MG63 (cell line): Measurements from ENCODE around the gene MOB3C. TPM values are rescaled to one million over a fixed set of nuclear protein-coding genes. Genes with fewer than 3 reads are reported as not detected.
A peak's percentile ranks its signal among the peaks of the same experiment; 100 is the strongest.

Source experiments
- DNase-seq: peaks from one replicate; pipeline ENCODE4 v3.0.0-alpha.2; 2020
- H3K27me3 ChIP-seq: fragments of 250-450 bp; sonication (Bioruptor Pico); 2 replicates; pipeline ENCODE4 v1.5.1; 2020; ENCODE audit warnings: mild to moderate bottlenecking, moderate library complexity
- H3K36me3 ChIP-seq: fragments of 250-450 bp; sonication (Bioruptor Pico); 2 replicates; pipeline ENCODE4 v1.5.1; 2020; ENCODE audit warnings: mild to moderate bottlenecking, moderate library complexity
- H3K4me3 ChIP-seq: fragments of 250-450 bp; sonication (Bioruptor Pico); 2 replicates; pipeline ENCODE4 v1.5.1; 2020; ENCODE audit warnings: mild to moderate bottlenecking, moderate library complexity
- H3K9me3 ChIP-seq: fragments of 250-450 bp; sonication (Bioruptor Pico); 2 replicates; pipeline ENCODE4 v1.5.1; 2020; ENCODE audit warnings: mild to moderate bottlenecking, moderate library complexity
- total RNA-seq: library from RNA; depleted of rRNA; stranded (reverse); fragments of >200 nt; shearing (Covaris generic); gene quantifications from 2 replicates; pipeline ENCODE4 v1.2.3, GENCODE V29; 2014; ENCODE audit warnings: low replicate concordance

Gene MOB3C
- total RNA-seq, 1 experiment from 2014 or later = 4.8 TPM

GRCh38 chr1:46615735-46616134 lies 876 bp downstream of the MOB3C start:
- no peaks in the 10 kb centered on the region for H3K9me3 ChIP-seq
- H3K27me3 ChIP-seq = no peaks in the 10 kb centered on the region
- no peak for DNase-seq
- H3K4me3 ChIP-seq = peak overlapping the region; percentile 76
- no peaks in the 10 kb centered on the region for H3K36me3 ChIP-seq

- Histone ChIP-seq H3K27me3 (no peaks in the 10 kb centered on the region), H3K9me3 (no peaks in the 10 kb centered on the region), H3K36me3 (no peaks in the 10 kb centered on the region), H3K4me3 (no peak overlapping the region)
- DNase-seq = no peak
These were observed 1.5 kb downstream of the MOB3C start for GRCh38 chr1:46615088-46615487.

DNA sequence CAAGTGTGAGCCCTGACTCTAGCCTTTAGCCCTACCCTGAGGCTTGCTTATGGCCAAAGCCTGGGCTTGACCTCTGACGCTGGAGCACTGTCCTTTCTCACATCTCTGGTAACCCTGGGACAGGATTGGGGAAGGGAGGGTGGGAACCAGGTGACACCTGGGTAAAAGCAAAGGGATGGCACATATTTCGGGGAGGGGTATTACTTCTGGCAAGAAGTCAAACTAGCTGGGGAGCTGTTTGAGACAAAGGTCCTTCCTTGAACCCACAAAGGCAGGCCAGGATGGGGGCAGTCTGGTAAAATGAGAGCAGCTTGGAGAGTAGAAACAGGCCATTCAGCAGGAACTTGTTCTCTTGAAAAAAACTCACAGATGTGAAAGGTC lies 2.0 kb downstream of the MOB3C start:
- Histone ChIP-seq H3K9me3 (no peaks in the 10 kb centered on the region), H3K4me3 (no peak overlapping the region), H3K27me3 (no peaks in the 10 kb centered on the region), H3K36me3 (no peaks in the 10 kb centered on the region)
- DNase-seq = no peak

DNA sequence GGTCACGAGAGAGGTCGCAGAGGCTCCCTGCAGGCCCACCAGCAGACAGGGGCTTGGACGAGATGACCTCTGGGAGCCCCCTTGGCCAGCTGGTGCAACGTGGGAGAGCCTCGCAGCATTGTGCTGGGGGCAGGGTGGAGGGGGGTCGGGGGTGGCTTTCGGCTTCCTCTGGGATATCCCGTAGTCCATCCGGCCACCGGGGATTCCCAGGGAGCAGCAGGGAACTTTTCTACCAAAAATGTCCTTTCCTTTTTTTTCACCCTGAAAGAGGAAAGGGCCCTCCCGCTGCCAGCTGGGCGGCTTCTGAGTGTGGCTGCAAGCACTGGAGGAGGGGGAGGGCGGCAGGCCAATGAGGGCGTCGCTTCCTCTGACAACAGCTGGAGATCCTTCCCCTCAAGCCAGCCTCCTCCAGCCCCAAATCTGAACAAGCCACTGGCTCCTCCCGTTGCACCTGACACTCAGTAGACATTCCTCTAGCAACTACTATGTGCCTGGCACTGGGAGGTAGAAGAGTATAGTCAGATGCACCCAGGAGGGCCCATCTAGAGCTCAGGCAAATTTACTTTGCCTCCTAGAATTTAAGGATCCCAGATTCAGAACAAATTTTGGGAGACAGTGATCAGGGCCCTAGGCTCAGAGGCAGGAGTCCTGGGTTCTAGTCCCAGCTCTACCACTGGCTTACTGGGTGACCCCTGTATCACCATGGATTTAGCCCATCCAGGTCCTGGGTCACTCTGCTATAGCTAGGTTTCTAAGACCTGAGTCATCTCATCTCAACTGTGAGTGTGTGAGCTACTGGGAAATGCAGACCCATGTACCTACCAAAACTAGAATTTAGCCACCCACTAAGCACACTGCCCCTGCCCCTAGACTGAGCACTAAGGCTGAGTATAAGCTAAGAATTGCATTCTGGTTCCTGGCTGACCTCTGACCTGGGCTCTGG lies 2.7 kb downstream of the MOB3C start:
- Histone ChIP-seq H3K4me3 (no peak overlapping the region), H3K27me3 (no peaks in the 10 kb centered on the region), H3K9me3 (no peaks in the 10 kb centered on the region), H3K36me3 (no peaks in the 10 kb centered on the region)
- peak; percentile 69 for DNase-seq

GRCh38 chr1:46612937-46613660 lies 3.5 kb downstream of the MOB3C start:
- DNase-seq = no peak
- Histone ChIP-seq H3K9me3 (no peaks in the 10 kb centered on the region), H3K36me3 (no peaks in the 10 kb centered on the region; the same call in 1 of the 2 replicates), H3K4me3 (no peak overlapping the region), H3K27me3 (no peaks in the 10 kb centered on the region)

- no peak for DNase-seq
- Histone ChIP-seq H3K9me3 (no peaks in the 10 kb centered on the region), H3K4me3 (no peak overlapping the region), H3K36me3 (no peaks in the 10 kb centered on the region; the same call in 1 of the 2 replicates), H3K27me3 (no peaks in the 10 kb centered on the region)
These were observed 4.9 kb downstream of the MOB3C start for GRCh38 chr1:46611691-46612221.

DNA sequence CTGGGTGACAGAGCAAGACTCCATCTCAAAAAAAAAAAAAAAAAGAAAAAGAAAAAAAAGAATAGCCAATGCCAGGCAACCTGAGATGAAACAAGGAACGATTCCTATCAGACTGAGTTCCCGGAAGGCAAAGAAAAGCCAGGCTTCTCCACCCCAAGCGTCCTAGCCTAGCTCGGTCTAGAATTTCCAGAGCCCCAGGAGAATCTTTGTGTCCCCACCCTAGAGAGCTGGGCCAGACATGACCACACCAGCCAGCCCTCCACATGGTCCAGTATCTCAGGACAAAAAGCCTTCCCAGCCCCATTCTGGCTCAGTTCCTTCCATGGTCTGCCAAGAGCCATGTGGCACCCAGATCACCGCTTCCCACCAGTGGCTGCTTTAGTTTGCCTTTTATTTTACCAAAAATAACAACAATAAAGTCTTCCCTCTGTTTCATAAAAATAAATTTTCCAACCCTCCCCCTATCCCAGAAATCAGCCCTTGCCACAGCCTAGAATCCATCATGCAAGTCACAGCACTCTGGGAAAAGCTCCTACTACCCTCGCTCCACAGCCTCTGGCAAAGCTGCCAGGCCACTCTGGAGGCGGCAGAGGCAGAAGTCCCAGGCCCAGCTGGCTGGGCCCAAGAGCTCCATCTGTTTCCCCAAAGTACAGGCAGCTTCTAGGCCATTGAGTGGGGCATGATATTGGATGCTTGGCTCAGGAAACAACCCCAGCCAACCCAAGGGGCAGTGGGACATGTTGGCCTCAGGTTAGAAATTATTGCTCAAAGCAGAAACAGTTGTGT lies 9.1 kb downstream of the MOB3C start:
- H3K27me3 ChIP-seq = no peaks in the 10 kb centered on the region
- no peak for DNase-seq
- no peaks in the 10 kb centered on the region for H3K9me3 ChIP-seq

GRCh38 chr1:46606255-46606965 lies 10.2 kb downstream of the MOB3C start:
- no peak for DNase-seq
- Histone ChIP-seq H3K36me3 (no peaks in the 10 kb centered on the region; the same call in 1 of the 2 replicates), H3K4me3 (no peak overlapping the region), H3K27me3 (no peaks in the 10 kb centered on the region), H3K9me3 (no peaks in the 10 kb centered on the region)

More for the DNA sequence above, 9.1 kb downstream of the MOB3C start:
- Histone ChIP-seq H3K36me3 (no peaks in the 10 kb centered on the region; the same call in 1 of the 2 replicates), H3K4me3 (no peak overlapping the region)

DNA sequence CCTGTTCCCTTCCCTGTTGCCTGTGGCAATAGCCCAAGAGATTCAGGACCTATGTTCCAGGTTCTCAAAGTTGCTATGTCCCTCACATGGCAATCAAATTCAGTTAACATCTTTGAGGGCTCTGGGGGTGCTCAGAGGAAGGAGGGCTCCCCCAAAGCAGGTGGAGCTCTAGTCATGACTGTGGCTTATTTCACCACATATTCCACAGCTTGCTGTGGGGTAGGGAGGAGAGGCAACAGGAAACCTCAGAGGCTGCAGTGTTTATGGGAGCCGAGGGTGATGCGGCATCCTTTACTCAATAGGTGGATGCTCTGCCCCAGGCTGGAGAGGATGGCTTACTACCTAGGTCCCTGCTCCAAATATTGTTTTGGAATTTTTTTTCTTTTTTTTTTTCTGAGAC lies 11.4 kb downstream of the MOB3C start:
- Histone ChIP-seq H3K36me3 (no peaks in the 10 kb centered on the region; the same call in 1 of the 2 replicates), H3K4me3 (no peak overlapping the region), H3K27me3 (no peaks in the 10 kb centered on the region), H3K9me3 (no peaks in the 10 kb centered on the region)
- DNase-seq = no peak

DNA sequence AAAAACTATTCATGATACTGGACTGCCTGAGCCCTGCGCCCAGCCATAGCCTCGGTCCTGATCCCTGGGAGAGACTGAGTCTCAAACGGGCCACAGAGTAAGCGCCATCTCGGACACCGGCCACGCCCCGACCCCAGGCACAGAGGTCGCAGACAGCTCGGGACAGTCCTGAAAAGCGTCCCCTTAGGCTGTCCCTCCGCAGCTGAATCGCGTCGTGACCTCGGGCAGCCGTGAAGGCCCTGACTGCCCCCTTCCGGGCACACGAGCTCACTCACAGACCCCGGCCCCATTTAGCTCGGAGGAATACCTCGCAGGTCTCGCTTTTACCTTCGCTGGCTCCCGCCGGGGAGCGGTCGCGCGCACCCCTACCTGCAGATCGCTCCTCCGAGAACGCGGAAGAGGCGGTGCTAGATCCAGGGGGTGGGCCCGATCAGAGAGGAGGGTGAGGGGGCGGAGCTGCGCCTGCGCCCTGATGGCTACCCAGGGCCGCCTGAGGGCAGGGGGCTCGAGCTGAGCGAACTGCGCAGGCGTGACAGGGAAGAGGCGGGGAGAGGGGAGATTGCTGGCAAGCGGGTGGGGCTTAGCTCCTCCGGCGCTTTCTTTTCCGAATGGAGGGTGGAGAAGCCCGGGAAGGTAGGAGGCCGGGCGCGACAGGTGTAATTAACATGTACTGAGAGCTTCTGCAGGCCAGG lies 12.6 kb downstream of the MOB3C start, which contains the start of gene MKNK1:
Gene MKNK1 (minus strand): TSS at position 411 of the 692 bp plus-strand sequence. CDS start 20,941 bp downstream, outside the sequence.
- H3K27me3 ChIP-seq = no peaks in the 10 kb centered on the region
- peak; percentile 91 for DNase-seq
- H3K9me3 ChIP-seq = no peaks in the 10 kb centered on the region
- H3K36me3 ChIP-seq = no peaks in the 10 kb centered on the region; the same call in 1 of the 2 replicates
- H3K4me3 ChIP-seq = peak within 1 kb of the TSS; percentile 80

GRCh38 chr1:46603481-46603857 lies 13.1 kb downstream of the MOB3C start:
- H3K36me3 ChIP-seq = no peaks in the 10 kb centered on the region; the same call in 1 of the 2 replicates
- no peaks in the 10 kb centered on the region for H3K27me3 ChIP-seq
- peak overlapping the region; percentile 80 for H3K4me3 ChIP-seq
- no peak for DNase-seq
- no peaks in the 10 kb centered on the region for H3K9me3 ChIP-seq

GRCh38 chr1:46601257-46602007 lies 15.2 kb downstream of the MOB3C start:
- no peaks in the 10 kb centered on the region for H3K27me3 ChIP-seq
- no peaks in the 10 kb centered on the region for H3K36me3 ChIP-seq
- H3K4me3 ChIP-seq = no peak overlapping the region
- DNase-seq = no peak
- H3K9me3 ChIP-seq = no peaks in the 10 kb centered on the region

DNA sequence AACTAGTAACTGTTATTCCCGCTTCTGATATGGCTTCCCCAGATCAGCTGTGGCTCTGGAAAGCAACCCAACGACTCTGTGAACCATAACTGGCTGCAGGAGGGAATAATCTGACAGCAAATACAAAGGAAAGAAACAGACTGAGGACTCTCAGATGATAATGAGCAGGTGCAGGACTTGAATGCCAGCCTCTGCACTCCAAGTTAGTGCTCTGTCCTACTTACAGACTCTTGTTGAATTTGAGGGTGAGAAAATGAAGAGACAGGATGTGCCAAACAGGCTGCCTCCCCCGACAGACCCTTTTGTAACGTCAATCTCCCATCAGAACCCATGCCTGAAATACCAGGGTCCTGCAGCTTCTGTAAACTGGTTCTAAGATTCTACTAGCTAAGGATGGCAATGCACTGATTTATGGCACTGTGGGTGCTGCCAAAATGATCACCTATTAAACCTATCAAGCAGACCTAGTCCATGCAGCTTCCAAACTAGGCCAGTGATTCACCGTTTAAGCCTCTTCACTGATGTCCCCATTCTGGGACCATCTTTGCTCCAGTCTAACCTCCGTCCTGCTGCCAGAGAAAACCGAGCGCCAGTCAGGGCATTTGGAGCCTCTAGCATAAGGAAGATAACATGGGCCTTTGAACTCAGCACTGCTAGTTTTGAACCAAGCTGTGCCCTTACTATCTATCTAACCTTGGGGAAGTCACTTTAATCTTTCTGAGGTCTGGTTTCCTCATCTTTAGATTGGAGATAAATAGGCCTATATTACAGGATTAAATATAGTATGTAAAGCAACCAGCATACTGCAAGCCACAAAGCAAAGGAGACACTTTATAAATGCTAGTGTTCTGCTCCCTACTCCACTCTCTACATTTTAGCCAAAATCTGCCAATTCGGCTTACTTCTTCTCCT lies 17.3 kb downstream of the MOB3C start:
- H3K36me3 ChIP-seq = no peaks in the 10 kb centered on the region
- H3K9me3 ChIP-seq = no peaks in the 10 kb centered on the region
- DNase-seq = no peak
- no peaks in the 10 kb centered on the region for H3K27me3 ChIP-seq
- no peak overlapping the region for H3K4me3 ChIP-seq

- Histone ChIP-seq H3K36me3 (no peaks in the 10 kb centered on the region), H3K4me3 (no peak overlapping the region), H3K27me3 (no peaks in the 10 kb centered on the region), H3K9me3 (no peaks in the 10 kb centered on the region)
- DNase-seq = no peak
These were observed 19.8 kb downstream of the MOB3C start for GRCh38 chr1:46596846-46597245.
